ENCODE results near the gene C18orf63.
"Not testable (repeated sequence)": the region's sequence is repeated elsewhere in the genome, so short reads cannot be mapped to it uniquely, and the experiment has no call there.

Gene C18orf63

GRCh38 chr18:74316257-74317170, 875 bp downstream of the C18orf63 start:
- no peak overlapping the region for H3K4me3 ChIP-seq (replicated peaks in 1 of 2; ENCODE audit: low read depth in 2 of 2, low read length in 2 of 2)
- TF ChIP-seq CTCF (IDR thresholded peaks at IDR 0.05; ENCODE audit: low read depth, low read length): no peak
- peak; percentile 79 to 88 for DNase-seq (ENCODE audit: low read depth in 2 of 2)

GRCh38 chr18:74326231-74326630, 10.6 kb downstream of the C18orf63 start:
- H3K4me3 ChIP-seq (replicated peaks in 1 of 2; ENCODE audit: low read depth in 2 of 2, low read length in 2 of 2): no peak overlapping the region
- no peak for DNase-seq (ENCODE audit: low read depth in 2 of 2)
- no peak for TF ChIP-seq CTCF (IDR thresholded peaks at IDR 0.05; ENCODE audit: low read depth, low read length)

- not testable (repeated sequence) for DNase-seq (ENCODE audit: low read depth in 2 of 2); H3K4me3 ChIP-seq (replicated peaks in 1 of 2; ENCODE audit: low read depth in 2 of 2, low read length in 2 of 2)
Measured at GRCh38 chr18:74326791-74327190, 11.2 kb downstream of the C18orf63 start.

- no peak for TF ChIP-seq CTCF (IDR thresholded peaks at IDR 0.05; ENCODE audit: low read depth, low read length)
- no peak overlapping the region for H3K4me3 ChIP-seq (replicated peaks in 1 of 2; ENCODE audit: low read depth in 2 of 2, low read length in 2 of 2)
- DNase-seq (ENCODE audit: low read depth in 2 of 2): peak; percentile 12 to 38
Measured at GRCh38 chr18:74328206-74328605, 12.6 kb downstream of the C18orf63 start.

GRCh38 chr18:74329688-74330205, 14.1 kb downstream of the C18orf63 start:
- H3K4me3 ChIP-seq (replicated peaks in 1 of 2; ENCODE audit: low read depth in 2 of 2, low read length in 2 of 2): no peak overlapping the region
- DNase-seq (ENCODE audit: low read depth in 2 of 2): no peak
- TF ChIP-seq CTCF (IDR thresholded peaks at IDR 0.05; ENCODE audit: low read depth, low read length): no peak

- H3K4me3 ChIP-seq (replicated peaks in 1 of 2; ENCODE audit: low read depth in 2 of 2, low read length in 2 of 2): no peak overlapping the region
- DNase-seq (ENCODE audit: low read depth in 2 of 2): peak; percentile 65 to 74
- TF ChIP-seq CTCF (IDR thresholded peaks at IDR 0.05; ENCODE audit: low read depth, low read length): peak; percentile 52
Measured at GRCh38 chr18:74331404-74331803, 15.8 kb downstream of the C18orf63 start.

- TF ChIP-seq CTCF (IDR thresholded peaks at IDR 0.05; ENCODE audit: low read depth, low read length): no peak
- H3K4me3 ChIP-seq (replicated peaks in 1 of 2; ENCODE audit: low read depth in 2 of 2, low read length in 2 of 2): no peak overlapping the region
- DNase-seq (ENCODE audit: low read depth in 2 of 2): peak; percentile 45 to 72
Measured at GRCh38 chr18:74333091-74333490, 17.5 kb downstream of the C18orf63 start.

All from cardiac fibroblast (primary cell).